CD4-positive, alpha-beta T cell treated with Interleukin-15 for 1 hour (primary cell): ENCODE data around the gene FREM1.

Experiments
- DNase-seq: peaks from one replicate; pipeline ENCODE4 v3.0.0-alpha.2; 2020

Gene FREM1

DNA sequence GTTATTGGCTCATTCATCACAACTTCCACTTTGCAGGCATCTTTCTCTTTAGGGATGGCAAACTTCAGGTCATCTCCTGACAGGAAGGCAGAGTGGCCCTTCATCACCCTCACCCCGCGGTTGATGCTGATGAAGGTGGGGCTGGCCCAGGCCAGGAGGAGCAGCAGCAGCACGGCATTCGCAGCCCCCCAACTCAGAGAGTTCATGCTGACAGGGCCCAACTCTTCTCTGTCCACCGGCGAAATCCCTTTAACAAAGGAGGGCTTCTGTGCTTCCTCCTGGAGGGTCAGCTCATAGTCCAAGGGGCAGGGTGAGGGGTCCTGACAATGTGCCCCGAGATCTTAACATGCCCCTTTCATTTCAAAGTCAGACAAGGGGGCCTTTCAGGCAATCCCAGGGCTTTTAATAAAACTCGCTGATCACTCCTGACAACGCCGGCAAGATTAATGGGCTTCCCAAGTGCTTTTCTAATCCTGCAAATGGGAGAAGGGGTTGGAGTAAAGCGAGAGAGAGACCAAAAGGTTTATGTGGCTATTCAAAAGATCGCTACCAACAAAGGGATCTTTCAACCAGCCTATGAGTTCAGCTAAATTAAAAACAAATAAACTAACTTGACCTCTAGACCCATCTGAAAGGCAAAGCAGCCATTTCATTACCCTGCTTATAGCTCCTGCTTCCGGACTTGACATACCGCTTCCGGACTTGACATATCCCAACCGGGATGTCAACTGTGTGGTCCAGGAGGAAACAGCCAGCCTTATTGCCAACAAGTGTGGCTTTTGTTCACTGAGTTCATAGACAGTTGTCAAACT is 41.2 kb downstream of the FREM1 start:
- no peak for DNase-seq

DNA sequence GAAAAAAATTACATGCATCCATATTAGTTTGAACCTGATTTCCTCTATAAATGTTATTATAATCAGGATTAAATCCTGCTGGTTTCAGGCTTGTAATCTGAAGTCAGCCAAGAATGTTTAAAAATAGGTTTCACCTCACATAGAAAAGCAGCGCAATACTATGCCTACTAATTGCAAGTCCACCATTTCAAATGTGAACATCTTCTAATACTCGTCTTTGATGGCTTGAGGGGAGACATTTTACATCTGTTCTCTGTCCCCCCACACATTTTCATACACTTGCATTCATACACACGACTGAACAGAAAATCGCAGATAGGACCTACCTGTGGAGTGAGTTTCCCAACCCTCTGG is 41.8 kb downstream of the FREM1 start:
- no peak for DNase-seq

DNA sequence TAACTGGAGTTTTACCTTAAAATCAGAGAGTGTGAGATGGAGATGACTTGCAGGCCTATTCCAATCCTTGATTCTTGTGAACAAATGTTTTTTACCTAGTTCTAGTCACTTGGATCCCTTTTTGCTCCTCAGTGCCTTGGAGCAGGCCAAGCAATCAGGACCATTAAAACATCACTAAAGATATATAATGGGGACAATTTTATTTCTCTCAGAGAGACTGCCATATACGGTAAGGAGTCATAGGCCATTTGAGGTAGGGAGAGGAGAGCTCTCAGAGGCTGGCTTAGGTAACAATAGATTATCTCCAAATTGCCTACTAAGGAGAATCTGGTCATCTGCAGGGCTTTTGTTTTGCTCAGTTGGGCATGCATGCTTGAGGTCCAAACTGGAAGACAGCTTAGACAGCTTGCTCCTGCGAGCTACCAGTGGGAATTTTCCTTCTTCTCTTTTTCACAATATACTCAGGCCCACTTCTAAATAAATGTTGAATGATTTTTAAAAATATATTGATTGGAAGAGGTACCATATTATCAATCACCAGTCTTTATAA is 44.0 kb downstream of the FREM1 start:
- no peak for DNase-seq

DNA sequence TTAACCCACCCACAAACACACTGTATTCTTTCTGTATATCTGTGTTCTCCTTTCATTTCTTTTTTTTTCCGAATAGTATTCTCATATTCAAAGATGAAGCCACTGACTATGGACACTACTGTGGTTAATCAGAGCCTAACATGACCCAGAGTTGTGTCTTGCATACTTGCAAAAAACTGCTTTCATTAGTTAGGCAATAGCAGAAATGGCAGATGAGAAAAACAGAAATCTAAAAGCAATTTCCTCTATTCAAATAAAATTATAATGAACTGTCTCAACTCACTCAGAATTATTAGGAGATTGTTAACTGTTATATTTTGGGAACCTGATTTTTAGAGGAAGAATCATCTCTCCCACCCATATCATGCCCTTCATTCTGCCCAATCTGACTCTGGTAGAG is 45.9 kb downstream of the FREM1 start:
- no peak for DNase-seq

DNA sequence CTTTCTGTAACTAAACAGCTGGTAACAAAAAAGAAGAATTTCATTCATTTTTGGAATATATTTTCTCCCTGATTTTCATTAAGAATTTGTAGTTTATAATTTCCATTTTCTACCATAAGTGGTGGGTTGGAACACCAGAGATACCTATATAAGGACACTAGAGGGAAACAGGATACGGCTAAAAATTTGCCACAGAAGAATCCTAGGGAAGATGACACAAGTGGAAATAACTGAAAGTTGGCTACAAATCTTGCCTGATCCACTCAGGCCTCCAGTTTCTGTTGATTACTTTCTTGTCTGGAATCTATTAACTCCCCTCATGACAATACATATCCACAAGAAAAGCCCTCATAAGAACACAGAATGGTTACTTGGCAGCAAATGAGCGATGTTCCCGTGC is 46.8 kb downstream of the FREM1 start:
- no peak for DNase-seq

DNA sequence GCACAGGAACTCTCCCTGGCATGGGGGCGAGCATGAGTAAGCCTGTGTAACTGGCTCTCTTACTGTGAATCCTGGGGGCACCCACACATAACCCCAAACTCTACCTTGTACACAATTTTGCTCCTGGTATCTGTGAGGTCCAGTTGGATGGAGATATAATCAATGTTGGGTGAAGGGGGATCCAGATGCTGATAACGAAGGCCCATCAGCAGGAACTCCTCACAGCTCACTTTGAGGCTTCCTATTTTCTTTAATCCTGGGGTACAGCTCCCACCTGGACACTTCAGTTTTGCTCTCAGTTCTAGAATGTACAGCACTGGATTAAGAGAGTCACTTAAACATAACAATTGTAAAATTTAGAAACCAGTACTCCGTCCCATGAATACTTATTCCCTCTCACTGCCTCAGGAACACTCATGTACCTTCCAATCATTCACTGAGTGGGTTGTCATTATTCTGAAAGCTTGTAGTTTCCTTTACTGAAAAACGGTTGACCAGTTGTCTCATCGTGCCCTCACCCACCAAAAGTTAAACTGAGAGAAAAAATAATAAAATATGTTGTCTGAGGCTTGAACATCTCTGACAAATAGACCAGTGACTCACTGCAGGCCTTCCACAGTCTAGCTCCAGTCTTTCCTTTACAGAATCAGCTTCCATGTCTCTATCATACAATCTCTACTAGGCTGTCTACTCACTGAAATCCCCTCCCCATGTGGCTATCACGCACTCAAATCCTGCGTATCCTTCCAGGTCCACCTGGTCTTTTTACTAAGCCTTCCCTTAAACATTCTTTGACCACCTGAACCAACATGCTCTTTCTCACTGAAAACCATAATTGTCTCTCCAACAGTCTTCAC is 52.6 kb downstream of the FREM1 start:
- no peak for DNase-seq

DNA sequence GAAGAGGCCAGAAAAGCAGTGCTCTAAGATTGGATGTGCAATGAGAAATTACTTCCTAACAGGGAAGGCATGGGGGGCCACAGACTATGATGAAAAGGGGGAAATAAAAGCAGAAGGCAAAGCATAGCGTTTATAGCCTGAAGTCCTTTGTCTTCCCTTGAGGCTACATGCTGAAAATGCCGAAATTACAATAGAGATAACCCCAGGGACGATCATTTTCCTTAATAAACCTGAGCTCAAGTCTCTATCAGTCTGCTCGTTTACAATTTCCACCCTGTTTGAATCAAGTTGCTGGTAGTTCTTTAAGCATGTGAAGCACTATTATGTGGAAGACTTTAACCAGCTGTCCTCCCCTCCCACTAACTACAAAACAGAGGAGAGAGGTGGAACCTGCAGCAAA is 60.4 kb downstream of the FREM1 start:
- DNase-seq, result no peak

DNA sequence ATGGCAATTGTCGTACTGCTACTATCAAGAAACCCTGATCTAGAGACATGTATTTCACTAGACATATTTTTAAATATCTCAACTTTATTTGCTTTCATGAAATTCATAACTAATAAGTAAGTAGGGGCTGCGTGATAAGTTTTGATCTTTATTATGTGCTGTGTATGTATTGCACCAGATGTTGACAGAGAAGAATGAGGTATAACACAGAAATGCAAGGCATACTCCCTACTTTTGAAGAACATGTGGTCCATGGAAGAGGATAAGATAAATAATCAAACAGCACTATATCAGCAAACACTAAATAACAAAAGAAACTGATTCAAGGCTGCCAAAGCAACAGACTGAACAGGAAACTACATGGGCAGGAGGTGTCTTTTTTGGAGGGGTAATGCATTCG is 60.9 kb downstream of the FREM1 start:
- DNase-seq, result no peak

DNA sequence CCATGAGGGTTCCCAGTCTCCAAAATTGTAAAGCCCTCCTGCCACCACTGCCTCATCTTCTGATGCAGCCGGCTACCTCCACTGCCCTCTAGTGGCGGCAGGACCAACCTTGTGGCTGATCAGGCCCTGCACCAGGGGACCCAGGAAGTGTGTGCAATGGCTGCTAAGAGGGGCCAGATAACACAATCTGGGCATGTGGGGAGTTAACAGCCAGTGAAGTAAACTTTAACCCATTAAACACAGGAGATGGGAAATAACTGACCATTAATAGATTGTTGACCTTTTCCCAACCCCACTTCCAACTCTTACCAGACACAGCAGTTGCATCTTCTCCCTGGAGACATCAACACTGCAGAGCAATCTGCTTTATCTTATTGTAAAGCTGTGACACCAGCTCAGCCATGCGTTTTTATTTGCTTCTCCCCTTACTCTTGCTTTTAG is 63.3 kb downstream of the FREM1 start:
- DNase-seq, result no peak

DNA sequence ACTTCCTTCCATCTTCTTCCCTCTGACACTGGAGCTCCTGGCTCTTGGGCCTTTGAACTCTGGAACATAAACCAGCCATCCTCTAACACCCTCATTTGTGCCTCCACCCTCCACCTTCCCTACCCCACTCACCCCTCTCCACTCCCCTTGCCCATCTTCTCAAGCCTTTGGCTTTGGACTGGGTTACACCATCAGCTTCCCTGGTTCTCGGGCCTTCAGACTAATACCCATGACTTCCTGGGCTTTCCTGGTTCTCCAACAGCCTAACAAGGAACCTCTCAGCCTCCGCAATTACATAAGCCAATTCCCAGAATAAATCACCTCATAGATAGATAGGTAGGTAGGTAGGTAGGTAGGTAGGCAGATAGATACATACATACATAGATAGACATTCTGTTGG is 67.1 kb downstream of the FREM1 start:
- DNase-seq, result no peak

DNA sequence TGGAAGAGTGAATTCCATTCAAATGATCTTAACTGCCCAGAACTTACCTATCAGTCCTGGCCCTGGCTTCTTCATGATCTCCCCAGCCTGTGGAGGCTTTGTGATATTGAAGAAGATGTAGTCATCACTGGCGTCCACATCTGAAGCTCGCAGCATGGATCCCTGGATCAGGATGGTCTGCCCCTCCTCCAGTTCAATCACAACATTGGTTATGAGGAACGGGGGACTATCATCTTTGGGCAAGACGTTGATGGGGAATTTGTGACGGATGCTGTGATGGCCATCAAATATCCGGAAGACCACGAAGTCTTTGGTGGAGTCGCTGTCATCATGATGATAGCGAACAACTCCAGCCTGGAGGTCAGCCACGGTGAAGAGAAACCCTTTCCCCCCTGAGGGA is 68.0 kb downstream of the FREM1 start:
- no peak for DNase-seq

DNA sequence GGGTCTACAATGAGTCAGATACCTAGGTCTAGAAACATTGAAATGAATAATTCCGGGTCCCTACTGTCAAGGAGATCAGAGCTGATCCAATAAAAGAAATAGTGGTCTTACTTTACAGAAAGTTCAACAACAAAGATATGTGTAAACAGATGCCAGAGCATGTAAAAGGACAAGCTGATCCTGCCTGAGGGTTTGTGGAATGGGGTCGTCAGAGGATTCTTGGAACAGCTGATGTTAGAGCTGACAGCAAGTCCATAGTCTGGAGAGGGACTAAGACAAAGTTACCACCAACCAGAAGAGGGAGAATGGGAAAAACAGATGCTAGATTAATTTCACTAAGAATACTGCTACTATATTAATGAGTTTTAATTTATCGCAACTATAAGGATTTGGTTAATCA is 71.5 kb downstream of the FREM1 start:
- no peak for DNase-seq

DNA sequence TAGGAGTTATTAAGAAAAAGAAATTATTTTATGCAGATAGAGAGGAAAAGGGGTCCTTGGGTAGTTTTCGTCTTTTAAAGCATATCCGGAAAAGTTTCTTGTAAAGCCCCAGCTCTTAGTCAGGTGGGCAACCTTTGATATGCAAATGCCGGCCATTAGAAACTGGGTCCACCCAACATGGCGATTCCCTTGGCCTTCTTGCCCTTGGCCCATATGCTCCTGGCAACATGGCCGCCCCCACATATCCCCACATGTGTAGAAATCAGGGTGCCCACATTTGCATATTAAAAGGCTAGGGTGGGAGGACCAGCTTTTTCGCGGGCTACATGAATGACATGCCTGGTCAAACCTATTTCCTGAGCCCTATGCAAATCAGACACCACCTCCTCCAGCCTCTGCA is 73.3 kb downstream of the FREM1 start:
- DNase-seq, result no peak

DNA sequence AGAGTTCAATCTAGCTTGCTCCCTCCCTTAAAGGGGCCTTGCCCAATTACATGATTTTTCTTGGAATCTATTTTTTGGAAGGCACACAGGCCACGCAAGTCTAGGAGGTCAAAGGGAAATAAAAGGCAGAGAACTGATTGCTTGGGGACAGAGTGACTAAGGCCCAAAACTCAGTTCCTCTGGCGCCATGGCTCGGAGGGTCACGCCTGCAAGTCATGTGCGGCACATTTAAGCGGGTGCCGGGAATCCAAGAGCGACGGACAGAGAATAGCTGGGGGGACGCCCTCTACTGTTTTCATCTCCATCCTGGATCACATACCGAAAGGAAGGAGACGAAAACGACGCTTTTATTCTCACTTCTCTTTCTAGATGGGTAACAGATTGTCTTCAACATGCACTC is 78.6 kb downstream of the FREM1 start:
- no peak for DNase-seq

DNA sequence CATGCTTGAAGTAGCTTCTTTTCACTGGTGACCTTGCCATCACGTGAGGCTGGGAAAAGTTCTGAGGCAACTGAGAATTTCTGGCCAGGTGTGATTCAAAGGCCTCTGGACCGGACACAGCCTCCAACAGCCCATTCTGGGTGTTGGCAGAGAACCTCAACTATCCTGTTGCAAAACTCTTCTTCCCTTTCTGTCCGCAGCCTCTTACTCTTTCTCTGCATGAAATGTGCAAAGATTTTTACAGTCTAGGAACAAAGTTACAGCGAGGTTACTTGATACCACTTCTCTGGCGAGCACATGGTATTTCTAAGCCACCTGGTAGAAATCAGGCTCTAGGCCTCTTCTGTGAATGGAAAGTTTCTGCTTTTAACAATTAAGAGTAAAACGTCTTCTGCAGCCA is 79.2 kb downstream of the FREM1 start:
- no peak for DNase-seq

DNA sequence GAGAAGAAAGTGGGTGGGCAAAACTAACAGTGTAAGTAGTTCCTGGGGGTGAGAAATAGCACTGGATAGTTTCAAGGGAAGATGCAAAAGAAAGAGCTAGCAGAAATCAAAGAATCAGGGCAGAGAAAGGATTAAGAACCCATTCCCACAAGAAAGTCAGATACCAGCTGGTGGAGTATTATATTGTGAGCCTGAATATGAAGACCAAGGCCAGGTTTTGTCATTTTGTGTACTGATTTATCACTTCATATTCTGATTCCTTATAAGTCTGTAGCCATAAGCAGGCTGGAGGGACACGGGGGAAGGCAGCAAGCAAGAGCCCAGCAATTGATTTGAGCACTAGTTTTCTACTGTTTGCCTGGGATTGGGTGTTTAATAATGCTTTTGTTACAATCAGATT is 80.2 kb downstream of the FREM1 start:
- no peak for DNase-seq

DNA sequence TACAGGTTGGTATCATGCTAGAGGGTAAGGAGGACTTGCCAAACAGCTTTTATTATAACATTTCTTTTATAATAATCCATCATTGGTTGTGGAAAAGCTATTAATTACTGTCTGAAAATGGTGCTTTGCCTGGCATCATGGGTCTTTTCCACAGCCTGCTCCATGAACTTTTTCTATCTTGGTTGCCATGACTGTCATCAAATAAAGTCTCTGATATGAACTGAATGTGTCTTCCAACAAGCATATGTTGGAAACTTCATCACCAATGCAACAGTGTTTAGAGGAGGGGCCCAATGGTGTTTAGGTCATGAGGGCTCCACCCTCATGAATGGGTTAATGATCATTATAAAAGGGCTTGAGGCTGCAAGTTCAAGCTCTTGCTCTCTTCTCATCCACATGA is 81.0 kb downstream of the FREM1 start:
- DNase-seq, result no peak

DNA sequence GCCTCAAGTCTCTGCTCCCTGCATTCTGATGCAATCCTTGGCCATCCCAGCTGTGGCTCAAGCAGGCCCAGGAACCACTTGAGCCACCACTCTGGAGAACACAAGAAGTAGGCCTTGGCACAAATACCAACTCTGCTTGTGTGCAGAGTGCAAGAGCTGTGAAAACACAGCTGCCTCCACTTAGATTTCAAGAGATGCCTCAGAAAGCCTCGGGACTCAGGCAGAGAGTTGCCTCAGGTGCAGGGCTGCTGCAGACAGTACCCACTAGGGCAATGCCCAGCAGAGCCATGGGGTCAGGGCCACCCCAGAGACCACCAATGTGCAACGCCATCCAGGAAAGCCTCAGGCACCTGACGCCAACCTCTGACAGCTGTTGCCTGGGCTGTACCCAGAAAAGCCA is 82.4 kb downstream of the FREM1 start:
- no peak for DNase-seq

DNA sequence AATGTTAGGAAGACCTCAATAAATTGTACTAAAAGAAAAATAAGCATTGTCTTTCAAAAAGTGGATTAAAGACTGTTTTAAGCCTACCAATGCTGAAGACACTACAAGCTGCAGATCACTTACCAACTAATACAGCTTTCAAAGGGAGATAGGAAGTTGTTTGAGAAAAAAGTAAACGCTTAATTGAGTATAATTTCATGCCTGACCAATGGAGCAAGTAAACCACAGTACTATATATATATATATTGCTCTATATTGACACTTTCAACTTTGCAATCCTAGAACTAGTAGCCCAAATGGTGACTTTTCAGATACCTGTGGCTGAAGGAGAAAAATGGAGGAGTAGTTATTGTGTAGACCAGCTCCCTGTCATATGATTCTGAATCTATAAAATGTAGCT is 85.7 kb downstream of the FREM1 start:
- no peak for DNase-seq

DNA sequence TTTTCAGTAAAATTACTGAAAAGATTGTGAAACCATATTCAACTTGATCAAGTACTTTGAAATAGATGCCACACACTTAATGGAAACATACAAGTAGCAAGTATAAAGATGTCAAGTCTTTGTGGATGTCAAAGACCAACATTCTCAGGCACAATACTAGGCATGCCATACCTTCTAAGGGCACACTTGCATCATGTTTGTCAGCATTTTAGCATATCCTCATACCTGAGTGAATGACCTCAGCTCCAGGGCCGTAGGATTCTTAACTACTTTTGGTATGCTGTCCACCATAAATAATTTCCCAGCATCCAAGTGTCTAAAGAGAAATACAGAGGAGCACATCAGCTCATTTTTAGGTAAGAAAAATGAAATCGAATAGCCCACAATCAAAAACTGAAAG is 86.4 kb downstream of the FREM1 start:
- no peak for DNase-seq

DNA sequence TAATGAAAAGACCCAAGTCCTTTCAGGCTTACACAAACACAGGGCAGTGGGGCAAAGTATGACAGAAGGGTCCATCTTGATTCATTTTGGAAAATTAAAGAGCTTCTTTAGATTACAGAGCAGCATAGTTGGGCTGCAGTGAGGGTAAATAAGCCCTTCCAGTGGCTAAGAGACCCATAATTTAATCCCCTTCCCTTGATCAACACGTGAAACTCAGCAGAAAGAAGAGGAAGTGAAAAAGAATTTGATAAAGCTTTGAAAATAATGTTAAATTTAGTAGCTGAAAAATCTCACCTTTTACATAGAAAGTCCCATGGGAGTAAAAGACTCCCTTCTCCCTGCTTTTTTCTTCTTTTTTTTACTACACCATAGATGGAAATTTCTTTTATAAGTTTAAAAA is 87.6 kb downstream of the FREM1 start:
- DNase-seq, result no peak

DNA sequence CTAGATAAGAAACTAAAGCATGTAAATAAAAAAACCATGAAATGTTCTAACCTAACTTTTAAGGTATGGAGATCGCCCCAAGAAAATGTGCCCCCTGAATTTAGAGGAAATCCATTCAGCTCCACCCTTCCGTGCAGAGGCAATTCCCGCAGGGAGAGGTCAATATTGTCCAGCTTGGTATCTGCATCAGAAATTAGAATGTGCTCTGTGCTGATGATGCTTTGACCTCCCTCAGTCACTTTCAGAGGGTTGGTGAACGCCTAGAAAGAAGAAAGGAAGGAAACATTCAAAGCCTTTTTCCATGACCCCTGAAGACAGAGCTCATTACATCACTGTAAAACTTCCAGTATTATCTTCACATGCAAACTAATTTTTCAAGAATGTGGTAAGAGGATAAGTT is 91.0 kb downstream of the FREM1 start:
- DNase-seq, result no peak

DNA sequence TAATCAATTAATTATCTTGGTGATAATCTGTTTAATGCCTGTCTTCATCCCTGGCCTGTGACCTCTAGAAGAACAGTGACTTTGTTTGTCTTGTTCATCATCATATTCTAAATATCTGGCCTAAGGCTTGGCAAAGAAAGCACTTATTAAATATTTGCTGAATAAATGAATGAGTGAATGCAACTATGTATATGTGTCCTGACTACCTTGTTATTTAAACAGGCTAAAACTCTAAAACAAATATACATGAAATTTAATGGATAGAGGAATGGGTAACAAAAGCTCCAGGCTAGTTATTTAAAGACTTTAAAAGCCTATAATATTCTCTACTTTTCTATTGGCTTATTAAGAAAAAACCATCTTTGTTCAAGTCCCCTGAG is 96.0 kb downstream of the FREM1 start:
- DNase-seq, result no peak
